HG03097 (cell line): Measurements from ENCODE around the gene ZNF207.
"Not testable (repeated sequence)": the region's sequence is repeated elsewhere in the genome, so short reads cannot be mapped to it uniquely, and the experiment has no call there.

ENCODE experiments used
- ATAC-seq: cut with Tn5 transposase; IDR thresholded peaks from one replicate; pipeline ENCODE4 v1.9.1; 2021; ENCODE audit not compliant: unreplicated experiment, low FRiP score

ZNF207 gene

DNA sequence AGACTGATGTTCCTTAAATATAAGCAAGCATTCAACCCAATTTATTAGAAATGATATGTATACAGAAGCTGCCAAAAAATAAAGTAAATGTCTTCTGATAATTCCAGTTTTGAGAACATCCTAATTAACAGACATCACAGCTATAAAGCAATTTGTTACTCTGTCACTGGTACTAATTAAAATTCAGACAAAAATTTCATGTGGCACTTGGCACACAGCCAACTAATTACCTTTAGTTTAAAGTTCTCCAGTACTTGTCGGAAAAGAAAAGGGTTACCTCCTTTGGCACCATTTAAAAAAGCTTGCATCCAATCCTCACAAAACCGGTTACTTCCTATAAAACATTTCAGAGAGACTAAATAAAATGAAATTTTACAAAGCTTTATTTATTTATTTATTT lies 16.8 kb upstream of the ZNF207 start:
- no peak for ATAC-seq

DNA sequence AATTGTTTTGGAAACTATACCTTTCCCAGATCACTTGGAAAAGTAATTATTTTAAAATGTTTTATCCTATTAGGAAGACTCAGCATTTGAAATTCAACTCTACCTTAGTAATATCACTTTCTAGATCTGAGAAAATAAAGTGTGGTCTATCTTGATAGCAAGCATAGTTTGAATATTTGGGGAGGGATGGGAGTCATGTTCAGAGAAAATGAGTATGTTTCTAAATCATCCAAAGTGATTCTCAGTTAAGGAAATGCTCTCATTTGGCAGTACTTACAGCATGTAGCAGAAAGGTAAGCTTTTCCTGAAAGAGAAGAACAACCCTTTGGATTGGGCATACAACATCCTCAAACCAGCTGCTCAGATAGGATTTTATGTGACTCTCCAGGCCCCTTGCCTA lies 14.9 kb upstream of the ZNF207 start:
- no peak for ATAC-seq

DNA sequence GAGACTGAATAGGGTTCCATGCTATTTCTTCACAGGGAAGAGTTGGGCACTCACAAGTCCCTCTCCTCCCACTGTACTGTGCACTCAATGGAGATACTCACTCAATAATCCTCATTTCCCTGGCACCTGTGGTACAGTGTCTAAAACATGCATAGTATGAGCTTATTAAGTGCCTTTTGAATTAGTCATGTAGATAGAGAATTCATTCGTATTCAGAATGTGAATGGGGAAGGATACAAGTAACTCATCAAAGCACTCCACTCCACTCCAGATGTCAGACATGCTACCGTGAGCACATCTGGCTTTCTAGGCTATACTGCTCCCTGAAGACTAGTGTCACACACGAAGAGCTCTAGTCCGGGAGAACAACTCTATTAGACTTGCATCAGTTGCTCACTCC lies 14.3 kb upstream of the ZNF207 start:
- ATAC-seq: no peak

DNA sequence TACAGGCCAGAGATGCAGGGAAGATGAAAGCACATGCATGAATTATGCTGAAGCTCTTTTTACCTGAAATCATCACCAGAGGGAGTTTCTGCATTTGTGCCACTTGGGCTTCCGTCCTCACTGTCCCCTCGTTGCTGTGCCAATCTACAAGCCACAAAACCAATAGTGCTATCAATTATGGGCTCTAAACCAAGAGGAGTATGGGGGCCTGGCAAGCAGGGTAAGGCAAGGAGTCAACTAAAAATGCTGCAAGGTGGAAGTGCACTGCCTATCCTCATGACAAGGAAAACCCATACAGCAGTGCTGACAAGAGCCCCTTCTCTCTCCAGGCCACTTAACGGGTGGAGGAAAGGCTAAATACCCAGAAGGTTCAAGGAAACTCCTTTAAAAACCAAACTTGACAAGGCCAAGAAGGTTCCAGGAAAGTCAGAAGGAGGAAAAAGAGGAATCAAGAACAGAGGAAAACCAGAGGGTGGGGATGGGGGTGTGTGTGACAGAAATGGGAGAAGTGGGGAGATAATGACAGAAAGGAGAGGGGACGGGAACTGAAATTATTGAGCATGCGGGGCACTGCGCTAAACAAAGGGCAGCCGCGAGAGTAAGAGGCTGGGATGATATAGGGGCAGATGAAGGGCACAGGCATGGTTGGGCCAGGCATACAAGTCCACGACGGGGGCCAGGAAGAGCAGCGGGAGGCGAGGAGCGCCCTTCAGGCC lies 8.7 kb upstream of the ZNF207 start:
- peak; percentile 10 for ATAC-seq

DNA sequence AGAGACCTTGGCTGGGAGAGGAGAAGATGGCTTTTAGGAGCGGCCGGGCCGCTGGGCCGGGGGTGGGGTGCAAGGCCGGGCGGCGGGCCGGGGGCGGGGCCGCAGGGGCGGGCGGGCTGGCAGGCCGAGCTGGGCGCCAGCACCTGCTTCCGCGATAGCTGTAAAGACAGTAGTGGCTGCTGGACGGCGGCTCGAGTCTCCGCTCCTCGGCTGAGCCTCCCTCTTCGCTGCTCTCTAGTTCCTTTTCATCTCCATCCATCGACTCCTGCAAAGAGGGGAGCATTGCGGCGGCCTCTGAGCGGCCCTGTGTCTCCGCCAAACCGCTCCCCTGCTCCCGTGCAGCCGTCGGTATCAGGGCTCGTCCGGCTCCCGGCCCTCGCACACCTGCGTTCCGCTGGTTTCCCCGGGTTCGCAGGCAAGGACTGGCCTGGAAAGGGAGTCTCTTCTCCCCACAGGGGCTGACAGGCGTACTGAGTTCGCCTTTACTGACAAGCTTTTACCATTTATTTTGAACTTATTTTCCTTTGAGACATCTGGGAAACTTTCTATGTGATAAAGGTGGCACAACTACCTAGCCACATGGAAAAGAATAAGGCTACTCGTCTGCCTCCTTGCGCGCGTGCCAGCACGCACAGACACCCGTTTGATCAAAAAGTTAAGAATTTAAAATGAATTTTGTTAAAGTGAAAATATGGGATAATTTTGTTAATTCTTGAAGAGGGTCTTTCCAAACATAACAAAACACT lies 7.9 kb upstream of the ZNF207 start, which contains the start of gene C17orf75:
Gene C17orf75 (minus strand): TSS at position 317 of the 746 bp plus-strand sequence. CDS start 34 bp downstream, at position 283.
- peak; percentile 77 for ATAC-seq

DNA sequence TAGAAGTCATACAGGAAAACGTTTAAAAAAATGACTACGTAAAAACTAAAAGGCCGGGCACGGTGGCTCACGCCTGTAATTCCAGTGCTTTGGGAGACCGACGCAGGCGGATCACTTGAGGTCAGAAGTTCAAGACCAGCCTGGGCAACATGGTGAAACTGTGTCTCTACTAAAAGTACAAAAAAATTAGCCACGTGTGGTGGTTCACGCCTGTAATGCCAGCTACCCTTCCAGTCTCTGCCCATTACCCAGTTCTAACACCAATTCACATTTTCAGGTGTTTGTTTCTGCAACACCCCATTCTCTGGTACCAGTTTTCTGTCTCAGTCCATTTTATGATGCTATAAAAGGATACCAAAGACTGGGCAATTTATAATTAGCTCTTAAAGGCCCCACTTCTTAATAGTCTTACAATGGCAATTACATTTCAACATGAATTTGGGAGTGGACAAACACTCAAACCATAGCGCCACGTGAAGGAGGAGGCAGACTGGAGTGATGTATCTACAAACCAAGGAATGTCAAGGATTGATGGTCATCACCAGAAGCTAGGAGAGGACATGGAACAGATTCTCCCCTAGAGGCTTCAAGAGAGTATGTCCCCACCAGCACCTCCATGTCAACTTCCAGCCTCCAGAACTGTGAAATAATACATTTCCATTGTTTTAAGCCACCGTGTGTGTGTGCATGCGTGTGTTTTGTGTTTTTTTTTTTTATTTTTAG lies 7.2 kb upstream of the ZNF207 start:
- no peak for ATAC-seq

DNA sequence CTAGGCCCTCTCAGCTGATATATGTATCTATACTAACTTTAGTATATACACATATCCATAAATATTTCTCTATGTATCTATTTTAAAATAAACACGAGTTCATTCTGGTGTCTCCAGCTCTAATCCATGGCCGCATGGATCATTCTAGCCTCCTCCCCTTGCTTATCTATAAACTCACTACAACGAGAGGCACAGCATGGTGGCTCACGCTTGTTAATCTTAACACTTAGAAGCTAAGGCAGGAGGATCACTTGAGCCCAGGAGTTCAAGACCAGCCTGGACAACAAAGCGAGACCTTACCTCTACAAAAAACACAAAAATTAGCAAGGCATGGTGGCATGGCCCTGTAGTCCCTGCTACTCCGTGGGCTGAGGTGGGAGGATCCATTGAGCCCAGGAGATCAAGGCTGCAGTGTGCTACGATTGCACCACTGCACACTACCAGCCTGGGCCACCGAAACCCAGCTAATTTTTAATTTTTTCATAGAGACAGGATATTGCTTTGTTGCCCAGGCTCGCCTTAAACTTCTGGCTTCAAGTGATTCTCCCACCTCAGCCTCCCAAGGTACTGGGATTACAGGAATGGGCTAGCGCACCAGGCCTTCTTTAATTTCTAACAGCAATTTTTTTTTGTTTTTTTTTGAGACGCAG lies 3.9 kb upstream of the ZNF207 start:
- ATAC-seq: no peak

DNA sequence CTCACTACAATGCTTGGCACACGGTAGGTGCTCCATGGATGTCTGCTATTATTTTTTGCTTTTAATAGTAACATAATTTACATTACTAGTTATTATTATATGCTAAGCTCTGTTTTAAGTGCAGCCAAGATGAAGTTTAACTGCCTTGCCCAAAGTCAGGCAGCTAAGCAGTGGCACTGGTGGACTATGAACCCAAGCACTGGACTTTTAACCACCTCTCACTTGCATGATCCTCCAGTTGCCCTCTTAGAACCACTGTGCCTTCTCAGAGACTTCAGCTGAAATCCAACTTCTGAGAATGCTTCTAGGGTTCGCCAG lies 1.5 kb upstream of the ZNF207 start:
- no peak for ATAC-seq

DNA sequence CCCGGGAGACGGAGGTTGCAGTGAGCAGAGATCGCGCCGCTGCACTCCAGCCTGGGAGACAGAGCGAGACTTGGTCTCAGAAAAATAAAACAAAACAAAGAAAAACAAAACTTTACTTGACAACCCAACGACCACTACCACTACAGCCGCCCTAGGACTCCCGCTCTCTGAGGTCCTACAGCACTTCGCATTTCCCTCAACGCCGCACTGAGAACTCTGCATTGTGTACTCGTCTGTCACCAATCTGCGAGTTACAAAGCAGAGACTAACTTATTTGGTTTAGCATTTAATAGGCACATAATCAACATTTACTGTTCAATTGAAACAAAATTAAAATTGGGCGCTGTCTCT lies 479 bp upstream of the ZNF207 start:
- peak; percentile 13 for ATAC-seq

DNA sequence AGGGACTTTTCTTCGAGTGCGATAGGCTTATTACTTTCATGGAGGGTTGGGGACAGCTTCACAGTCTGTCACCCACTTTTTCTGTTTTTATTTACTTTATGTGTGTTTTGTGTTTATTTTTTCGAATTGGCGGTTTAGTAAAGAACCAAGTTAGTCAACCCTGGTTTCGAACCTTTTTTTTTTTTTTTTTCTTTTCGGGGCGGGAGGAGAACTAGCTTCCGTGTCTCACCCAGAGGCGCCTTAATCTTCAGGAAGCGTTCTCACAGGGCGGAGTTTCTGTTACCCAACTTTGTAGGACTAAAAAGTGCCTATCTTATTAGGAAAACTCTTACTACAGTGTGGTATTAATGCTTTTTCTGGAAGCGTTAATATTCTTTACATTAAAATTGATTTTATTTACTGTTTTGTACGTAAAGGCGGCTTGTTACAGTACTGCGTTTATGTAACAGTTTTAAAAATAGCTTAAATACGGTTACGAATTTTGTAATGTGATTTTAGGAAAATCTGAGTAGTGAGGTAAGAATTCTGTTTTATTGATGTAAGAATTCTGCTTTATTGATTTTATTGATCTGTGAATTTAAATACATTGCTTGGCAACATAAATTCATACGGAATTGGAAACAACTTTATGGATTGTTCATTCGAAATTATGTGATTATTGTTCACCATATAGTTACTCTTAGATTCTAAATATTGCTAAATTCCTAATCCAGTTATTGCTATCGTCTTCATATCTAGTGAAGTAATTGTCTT lies 885 bp downstream of the ZNF207 start:
- ATAC-seq: peak; percentile 13

DNA sequence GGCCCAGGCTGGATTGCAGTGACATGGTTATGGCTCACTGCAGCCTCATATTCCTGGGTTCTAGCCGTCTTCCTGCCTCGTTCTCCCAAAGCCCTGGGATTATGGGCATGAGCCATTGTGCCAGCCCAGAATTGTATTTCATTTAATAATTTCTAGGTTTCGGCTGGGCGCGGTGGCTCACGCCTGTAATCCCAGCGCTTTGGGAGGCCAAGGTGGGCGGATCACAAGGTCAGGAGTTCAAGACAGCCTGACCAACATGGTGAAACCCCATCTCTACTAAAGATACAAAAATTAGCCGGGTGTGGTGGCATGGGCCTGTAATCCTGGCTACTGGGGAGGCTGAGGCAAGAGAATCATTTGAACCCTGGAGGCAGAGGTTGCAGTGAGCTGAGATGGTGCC lies 2.8 kb downstream of the ZNF207 start:
- ATAC-seq: not testable (repeated sequence)

DNA sequence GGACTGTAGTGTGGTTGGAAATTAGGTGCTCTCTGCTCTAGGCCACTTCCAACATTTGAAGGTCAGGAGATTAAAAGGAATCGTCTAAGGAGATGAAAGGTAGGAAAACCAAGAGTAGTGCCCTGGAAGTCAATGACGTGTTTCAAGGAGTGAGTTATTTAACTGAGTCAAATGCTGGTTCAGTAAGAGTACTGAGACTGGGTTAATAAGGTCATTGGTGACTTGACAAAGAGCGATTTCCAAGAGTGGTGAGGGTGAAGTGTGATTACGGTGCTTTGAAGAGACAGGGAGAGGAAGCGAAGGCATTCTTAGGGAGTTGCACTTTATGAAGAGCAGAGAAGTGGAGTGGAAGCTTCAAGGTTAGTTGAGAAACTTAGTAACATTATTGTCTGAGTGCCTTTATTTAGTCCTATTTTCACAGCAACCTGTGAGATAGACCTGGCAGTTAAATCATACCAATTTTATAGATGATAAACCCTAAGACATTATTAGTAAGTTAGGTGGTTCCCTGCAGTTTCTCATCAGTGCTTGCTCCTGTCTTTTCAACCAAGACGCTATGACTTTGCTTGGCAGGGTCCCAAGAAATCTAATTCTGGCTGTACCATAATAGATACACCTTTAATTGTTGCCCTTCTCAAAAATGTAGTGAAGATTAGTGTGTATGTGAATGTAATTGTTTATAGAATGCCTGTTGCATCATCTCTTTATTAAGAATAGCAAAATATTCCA lies 5.9 kb downstream of the ZNF207 start:
- no peak for ATAC-seq

DNA sequence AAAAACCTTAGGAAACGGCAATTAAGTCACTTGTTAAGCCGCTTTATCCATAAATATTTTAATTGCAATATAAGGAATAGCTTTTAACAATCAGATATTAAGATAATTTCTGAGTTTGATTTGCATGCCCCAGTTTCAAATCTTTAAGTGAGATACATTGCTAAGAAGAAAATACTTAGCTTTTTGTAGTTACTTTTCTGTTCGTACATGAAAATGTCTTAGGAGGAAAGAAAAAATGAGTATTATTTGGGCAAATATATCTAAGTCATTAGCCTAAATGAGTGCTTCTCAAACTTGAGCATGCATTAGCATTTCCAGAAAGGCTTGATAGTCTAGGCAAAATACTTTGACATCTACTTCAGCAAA lies 6.4 kb downstream of the ZNF207 start:
- no peak for ATAC-seq

DNA sequence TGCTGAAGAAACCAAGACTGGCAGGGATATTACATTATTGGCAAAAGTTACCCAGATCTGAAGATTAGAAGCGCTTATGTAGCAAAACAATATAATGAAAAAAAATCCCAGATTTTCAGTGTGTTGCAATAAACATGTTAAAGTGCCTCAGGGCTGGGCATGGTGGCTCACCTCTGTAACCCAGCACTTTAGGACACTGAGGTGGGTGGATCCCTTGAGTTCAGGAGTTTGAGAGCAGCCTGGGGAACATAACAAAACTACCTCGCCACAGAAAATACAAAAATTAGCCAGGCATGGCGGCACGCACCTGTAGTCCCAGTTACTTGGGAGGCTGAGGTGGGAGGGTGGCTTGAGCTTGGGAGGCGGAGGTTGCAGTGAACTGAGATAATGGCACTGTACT lies 6.8 kb downstream of the ZNF207 start:
- ATAC-seq: no peak

DNA sequence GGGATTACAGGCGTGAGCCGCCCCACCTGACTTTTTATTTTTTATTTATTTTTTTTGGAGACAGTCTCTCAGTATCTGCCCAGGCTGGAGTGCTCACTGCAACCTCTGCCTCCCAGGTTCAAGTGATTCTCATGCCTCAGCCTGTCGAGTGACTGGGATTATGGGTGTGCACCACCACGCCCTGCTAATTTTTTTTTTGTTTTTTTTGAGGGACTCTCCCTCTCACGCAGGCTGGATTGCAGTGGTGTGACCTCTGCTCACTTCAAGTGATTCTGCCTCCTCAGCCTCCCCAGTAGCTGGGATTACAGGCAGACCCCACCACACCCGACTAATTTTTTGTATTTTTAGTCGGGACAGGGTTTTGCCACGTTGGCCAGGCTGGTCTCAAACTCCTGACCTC lies 7.7 kb downstream of the ZNF207 start:
- ATAC-seq: no peak

DNA sequence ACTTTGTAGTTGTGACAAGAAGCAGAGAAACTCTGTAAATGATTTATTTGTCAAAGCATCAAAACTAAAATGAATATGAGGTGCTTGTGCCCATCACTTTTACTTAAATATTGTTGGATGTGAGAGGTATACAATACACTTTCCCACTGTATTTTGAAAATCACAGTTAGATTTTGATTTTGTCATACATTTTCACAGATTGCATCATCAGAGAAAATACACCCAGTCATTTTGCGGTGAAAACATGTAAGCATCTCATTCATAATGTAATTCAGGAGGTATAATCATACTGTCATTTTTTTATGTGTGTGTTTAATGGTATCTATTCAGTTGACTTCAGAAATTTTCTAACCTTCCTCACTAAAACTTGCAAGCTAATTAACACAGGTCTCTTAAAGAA lies 11.3 kb downstream of the ZNF207 start:
- no peak for ATAC-seq

DNA sequence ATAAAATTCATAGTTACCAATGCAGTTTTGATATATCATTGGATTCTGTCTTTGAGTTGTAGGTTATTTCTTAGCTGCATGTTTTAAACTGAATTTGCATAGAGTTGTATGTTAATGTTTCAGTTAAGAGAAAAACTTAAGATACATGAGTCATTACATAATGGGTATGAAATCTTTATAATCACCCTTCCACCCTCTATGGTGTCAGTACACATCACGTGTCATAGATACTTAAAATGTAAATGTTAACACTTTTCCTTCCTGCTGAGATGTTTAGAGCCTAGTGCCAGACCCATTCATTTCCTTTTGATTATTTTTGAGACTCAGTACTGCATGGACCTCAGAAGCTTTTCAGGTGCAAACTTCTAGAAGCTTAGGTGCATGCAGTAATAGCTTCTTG lies 20.5 kb downstream of the ZNF207 start:
- no peak for ATAC-seq

DNA sequence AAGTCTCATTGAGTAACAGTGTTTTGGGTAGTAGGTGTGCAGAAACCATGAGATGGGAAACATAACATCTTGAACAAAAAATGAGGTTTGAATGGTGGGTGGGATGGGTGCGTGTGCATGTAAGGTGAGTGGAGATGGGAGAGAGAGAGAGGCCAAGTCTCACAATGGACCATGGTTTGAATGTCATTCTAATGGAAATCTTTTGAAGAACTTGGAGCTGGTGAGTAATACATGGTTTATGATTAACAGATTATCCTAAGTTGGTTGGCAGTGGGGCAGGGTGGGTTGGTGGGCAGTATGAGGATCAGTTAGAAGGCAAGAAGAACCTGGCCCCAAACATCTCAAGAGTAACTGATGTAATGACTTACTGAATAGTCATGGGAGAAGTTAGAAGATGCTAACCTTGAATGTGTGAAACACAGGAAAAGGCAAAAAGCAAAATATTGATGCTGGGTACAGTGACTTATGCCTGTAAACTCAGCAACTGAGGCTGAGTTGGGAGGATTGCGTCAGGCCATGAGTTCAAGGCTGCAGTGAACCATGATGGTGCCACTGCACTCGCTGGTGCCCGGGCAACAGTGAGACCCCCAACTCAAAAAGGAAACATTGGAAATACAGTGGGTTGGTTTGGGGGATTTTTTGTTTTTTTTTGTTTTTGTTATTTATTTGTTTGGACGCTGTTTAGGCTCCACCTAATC lies 32.7 kb downstream of the ZNF207 start:
- ATAC-seq: no peak

DNA sequence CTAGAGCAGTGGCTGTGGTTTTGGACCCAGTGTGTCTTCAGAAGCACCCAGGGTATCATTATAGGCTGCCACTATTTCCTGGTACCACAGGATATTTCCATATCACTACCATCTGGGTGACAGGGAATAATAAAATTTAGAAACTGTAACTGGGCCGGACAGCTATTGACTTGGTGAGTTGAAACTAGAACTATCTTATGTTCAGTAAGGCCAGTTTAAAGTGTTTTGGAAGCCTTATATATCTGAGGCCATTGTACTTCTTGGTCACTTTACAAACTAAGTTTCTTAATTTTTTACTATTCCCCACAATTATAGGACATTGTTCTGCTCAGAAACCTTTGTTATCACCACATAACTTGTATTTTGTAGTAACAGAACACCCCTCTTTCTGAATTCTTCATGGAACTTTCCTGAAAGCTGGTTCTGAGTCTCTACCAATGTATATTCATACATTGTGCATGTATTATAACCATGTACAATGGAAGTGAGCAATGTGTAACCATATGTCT lies 34.0 kb downstream of the ZNF207 start:
- ATAC-seq: no peak
